NCI-H187 treated with DMSO at 0.1 percent for 48 hours (cell line): ENCODE data around the gene SIRT3.
"Not testable (repeated sequence)": the region's sequence is repeated elsewhere in the genome, so short reads cannot be mapped to it uniquely, and the experiment has no call there.

ENCODE experiments used
- DNase-seq: peaks from one replicate; lab custom pipeline; 2025; lab: John Stamatoyannopoulos, UW

Gene SIRT3

GRCh38 chr11:240315-240714, 4.2 kb upstream of the SIRT3 start:
- no peak for DNase-seq

DNA sequence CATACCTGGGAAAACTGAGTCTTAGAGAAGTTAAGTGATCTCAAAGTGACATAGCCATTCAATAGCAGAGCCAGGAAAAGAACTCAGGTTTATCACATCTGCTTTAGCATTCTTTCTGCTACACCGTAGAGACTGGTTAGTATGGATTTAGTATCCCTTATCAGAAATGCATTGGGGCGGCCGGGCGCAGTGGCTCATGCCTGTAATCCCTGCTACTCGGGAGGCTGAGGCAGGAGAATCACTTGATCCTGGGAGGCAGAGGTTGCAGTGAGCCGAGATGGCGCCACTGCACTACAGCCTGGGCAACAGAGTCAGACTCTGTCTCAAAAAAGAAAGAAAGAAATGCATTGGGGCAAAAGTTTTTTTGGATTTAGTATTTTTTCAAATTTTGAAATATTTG, 2.2 kb upstream of the SIRT3 start:
- DNase-seq, result not testable (repeated sequence)

DNA sequence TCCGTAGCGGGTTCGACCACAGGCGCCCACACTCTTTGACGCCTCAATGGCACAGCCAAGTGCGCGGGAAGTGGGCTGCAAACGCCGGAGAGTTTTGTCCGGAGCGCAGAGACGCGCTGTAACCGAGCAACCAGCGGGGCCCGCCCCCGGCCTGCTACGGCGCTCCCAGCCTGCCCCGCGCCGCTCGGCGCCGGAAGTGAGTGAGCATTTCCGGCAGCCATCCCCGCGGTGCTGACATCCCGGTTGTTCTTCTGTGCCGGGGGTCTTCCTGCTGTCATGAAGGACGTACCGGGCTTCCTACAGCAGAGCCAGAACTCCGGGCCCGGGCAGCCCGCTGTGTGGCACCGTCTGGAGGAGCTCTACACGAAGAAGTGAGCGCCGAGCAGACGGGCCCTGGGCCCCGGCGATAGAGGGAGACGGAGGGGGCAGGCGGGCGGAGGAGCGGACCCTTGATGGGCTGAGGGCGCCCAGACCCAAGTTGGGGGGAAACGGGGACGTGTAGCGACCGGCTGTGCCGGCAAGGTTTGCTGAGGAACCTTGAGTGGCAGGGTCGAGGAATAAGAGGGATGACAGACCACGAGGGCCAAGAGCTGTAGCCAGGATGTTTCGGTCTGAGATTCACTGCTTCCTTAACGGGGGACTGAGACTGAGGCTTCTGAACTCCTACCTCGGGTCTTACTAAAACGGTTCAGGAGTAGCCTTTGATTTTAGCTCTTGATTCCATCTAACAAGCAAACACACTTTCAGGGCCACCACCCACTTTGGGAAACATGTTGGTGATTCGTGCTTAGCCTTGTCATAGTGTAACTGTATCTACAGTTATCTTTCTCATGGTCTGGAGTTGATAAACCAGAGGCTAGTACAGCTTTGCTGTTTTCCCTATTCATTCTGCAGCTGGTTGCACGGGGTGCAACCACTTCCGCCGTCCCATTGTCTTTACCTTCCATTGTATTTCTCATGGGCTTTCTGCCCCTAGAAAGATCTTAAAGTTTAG, 929 bp upstream of the SIRT3 start, which contains the start of gene PSMD13:
PSMD13 (plus strand) TSS at position 203 of the 994 bp plus-strand sequence; CDS start at position 277, 74 bp downstream.
- DNase-seq, result peak; percentile 8

GRCh38 chr11:235609-235996, 539 bp downstream of the SIRT3 start:
- no peak for DNase-seq

- no peak for DNase-seq
Observed at GRCh38 chr11:235180-235579, 962 bp downstream of the SIRT3 start.

DNA sequence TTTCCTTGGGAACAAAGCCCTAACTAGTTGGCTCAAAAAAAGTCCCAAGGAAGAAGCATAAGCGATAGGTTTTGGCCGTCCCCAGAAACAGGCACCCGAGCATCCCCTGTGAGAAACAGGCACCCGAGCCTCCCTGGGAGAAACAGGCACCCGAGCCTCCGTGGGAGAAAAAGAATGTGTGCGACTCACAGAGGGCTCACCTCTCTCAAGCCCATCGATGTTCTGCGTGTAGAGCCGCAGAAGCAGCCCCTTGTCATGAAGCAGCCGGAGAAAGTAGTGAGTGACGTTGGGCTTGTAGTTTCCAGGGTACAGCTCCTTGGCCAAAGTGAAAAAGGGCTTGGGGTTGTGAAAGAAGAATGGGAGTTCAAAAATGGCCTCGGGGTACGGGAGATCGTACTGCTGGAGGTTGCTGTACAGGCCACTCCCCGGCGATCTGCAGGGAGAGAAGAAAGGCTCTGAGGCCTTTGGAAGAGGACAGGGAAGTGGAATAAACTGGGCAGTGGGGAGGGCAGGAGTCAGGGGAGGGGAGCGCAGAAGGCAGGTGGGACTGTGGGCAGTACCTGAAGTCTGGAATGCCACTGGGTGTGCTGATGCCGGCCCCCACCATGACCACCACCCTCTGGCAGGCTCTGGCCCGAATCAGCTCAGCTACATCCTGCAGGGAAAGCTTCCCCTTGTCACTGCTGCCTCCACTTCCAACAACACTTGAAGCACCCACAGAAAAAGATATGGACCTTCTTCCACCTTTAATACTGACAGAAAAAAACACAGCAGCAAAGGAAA, 3.2 kb downstream of the SIRT3 start:
- DNase-seq, result no peak

GRCh38 chr11:230431-230830, 5.7 kb downstream of the SIRT3 start:
- DNase-seq, result no peak

DNA sequence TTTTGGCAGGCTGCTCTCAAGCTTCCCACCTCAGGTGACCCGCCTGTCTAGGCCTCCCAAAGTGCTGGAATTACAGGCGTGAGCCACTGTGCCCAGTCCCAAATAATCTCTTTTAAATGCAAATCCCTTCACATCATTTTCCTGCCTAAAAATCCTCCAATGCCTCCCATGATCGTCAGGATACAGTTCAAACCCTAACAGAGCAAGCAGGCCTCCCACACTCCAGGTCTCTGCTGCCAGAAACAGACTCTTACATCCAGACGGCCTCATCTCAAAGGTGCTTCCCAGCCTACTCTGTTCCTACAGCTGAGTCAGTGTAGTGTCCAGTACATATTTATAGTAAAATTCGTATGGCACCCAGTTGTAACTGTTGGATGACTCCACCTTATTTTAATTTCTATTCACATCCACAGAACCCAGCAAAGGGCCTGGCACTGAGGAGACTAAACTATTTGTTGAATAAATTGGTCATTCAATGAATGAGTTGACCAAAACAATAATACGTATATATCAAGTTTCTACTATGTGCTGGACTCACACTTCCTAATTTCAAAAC, 8.2 kb downstream of the SIRT3 start:
- DNase-seq, result no peak

DNA sequence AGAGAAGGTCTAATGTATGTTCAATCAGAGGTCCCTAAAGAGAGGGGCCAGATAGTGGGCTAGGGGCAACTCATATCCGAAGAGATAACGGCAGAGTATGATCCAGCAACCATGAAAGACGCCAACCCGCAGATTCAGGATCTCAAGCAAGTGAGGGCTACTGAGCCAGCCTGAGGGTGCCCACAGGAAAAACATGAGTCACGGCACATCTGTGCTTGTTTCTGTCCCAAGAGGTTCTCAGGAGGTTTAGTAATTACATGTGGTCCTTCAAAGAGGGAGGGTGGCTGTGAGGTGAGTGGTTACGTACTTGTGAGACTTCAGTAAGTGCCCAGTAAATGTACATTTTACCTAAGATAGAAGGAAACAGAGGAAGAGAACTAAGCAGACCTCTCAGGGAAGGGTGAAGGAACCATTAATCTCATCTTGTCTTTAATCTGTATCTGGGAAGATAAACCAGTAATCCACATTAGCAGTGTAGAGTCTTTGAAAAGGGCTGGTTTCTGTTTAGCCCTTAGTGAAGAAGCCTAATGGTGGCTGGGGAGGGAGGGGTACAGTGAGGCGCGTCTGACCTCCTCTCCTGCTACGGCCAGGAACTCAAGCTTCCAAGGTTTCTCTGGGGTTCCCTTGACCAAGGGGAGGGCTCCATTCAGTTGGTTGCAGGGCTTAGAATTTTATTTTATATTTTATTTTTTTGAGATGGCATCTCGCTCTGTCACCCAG, 10.2 kb downstream of the SIRT3 start:
- DNase-seq, result no peak

DNA sequence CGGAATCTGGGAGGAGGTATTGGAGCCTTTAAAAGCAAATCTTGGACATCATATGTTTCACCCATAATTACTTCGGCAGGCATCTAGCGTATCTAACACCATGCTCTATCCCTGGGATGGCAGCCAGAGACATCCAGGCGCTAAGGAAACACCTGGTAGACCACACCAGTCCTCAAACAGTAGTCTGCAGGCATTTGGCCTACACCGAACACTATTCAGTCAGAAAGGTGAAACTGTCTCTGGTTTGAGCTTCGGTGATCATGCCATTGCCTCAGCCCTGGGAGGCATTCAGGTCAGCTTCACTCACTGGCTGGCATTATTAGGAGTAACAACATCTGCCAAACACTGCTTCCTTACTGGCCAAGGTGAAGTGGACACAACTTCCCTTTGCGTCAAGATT, 11.7 kb downstream of the SIRT3 start:
- DNase-seq, result no peak

DNA sequence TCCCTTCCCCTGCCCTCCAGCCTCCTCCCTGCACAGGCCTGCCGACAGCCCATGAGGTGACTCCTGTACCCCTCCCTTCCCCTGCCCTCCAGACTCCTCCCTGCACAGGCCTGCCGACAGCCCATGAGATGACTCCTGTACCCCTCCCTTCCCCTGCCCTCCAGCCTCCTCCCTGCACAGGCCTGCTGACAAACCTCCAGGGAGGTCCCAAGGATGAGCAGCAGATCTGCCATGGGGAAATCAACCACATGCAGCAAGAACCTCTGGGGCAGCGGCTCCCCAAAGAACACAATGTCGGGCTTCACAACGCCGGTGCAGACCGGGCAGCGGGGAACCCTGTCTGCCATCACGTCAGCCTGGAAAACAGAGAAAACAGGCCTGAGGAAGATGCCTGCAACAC, 12.3 kb downstream of the SIRT3 start:
- no peak for DNase-seq

GRCh38 chr11:223026-223789, 12.9 kb downstream of the SIRT3 start:
- DNase-seq, result no peak

- DNase-seq, result no peak
Observed at GRCh38 chr11:221998-222789, 13.9 kb downstream of the SIRT3 start.

DNA sequence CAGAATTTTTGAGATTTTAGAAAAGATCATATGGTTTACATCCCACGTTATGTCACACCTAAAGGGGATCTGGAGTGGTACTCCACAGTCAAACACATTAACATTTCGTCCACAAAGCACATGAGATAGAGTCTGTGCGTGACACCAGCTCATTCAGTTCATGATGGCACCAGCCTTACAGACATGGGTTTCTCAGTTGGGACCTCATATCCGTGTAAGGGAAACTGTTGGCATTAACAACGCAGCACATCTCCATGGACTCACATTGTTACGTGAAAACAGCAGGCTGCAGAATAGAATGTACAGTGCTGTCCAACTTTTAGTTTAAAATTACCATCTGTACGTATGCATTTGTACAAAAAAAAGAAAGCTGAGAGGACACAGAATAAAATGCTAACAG, 14.6 kb downstream of the SIRT3 start:
- DNase-seq, result no peak

- DNase-seq, result not testable (repeated sequence)
Observed at GRCh38 chr11:220641-221215, 15.4 kb downstream of the SIRT3 start.

GRCh38 chr11:218815-219593, 17.1 kb downstream of the SIRT3 start:
- DNase-seq, result no peak

- no peak for DNase-seq
Observed at GRCh38 chr11:217704-218103, 18.4 kb downstream of the SIRT3 start.

DNA sequence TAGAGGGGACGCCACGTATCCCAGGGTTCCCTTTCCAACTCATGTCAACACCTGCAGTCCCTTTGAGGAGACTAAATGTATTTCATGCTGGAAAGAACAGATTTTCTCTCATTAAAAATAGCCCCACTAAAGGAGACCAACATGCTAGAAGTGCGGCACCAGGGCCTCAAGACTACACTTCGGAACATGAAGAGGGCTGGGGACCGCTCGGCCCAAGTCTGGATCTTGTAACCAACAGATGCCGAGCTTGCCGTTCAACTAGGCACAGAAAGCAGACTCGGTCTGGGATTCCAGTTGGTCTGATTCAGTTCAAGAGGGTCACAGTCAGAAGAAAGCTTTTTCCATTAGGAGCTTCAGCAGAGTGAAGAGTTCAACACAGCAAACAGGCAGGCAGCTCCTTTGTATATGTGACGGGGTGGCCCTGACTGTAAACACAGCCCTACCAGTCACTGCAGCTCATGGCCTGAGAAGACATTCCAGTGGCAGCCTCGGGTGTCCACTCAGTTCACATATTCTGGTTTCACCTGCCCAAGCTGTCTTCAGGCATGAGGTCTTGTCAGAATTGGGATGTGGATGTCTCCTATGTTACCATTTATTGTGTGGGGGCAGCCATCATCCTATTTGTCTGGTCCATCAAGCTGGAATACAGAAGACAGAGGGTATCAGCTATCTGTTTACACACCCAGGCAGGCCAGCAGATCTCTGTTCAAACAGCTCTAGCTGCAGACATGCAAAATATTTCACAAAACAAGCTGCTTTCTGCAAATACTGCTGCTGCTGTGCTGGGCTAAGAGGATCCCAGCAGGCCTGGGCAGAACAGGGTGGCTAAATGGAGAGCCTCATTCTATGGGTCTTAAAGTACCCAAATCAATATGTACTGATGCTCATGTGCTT, 19.8 kb downstream of the SIRT3 start:
- no peak for DNase-seq
